GM19193 (cell line): Measurements from ENCODE around the gene IL17RA.

Source experiments
- POLR2A ChIP-seq: IDR thresholded peaks from 4 replicates; pipeline ENCODE4 v1.6.1; 2011; ENCODE audit not compliant: insufficient read depth, insufficient read length; ENCODE audit errors: extremely low read depth

IL17RA gene

GRCh38 chr22:17098379-17098819, 13.6 kb downstream of the IL17RA start:
- no peak for TF ChIP-seq POLR2A

DNA sequence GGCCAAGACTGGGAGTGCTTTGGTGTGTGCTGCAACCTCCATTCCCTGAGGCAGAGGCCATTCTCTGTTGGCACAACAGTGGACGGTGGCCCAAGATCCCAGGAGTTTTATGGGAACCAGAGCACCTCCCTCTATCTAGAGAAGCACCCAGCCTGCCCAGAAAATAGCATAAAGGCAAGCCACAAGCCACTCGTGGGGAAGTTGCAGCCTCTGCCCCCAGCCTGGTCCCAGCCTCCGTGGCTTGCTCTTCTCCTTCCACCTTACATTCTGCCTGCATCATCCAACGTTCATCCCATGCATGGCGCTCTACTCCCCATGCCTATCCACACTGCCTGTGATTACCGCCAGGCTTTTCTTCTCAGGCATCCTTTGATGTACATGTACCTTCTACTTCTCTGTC, 15.8 kb downstream of the IL17RA start:
- TF ChIP-seq POLR2A, result no peak

DNA sequence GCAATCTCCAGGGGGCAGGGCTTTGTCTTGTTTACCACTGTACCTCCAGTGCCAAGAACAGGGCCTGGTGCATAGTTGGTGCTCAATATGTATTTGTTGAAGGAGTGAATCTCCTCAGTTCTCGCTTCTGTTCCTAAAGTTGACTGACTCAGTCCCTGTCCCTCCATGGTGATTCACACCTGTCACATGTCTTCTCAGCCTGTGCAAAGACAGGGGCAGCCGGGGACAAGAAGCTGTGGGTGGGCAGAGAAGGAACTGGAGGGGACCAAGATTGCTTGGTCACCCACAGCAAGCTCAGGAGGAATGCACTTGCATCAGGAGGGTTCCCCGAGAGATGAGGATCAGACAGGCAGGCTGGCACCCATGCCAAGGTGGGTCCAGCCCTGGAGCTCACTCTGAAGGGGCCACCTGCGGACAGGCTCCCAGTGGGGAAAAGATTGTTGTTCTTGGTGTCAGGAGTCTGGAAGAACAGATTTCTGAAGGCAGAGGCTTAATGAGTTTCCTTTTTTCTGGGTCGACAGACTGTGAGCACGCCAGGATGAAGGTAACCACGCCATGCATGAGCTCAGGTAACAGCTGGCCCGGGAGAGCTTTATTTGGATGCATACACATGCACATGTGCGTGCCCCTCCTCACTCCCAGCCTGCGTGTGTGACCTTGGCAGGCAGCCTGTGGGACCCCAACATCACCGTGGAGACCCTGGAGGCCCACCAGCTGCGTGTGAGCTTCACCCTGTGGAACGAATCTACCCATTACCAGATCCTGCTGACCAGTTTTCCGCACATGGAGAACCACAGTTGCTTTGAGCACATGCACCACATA, 16.9 kb downstream of the IL17RA start:
- no peak for TF ChIP-seq POLR2A

GRCh38 chr22:17102297-17102667, 17.5 kb downstream of the IL17RA start:
- TF ChIP-seq POLR2A, result no peak

- no peak for TF ChIP-seq POLR2A
Measured at GRCh38 chr22:17103351-17103750, 18.6 kb downstream of the IL17RA start.

DNA sequence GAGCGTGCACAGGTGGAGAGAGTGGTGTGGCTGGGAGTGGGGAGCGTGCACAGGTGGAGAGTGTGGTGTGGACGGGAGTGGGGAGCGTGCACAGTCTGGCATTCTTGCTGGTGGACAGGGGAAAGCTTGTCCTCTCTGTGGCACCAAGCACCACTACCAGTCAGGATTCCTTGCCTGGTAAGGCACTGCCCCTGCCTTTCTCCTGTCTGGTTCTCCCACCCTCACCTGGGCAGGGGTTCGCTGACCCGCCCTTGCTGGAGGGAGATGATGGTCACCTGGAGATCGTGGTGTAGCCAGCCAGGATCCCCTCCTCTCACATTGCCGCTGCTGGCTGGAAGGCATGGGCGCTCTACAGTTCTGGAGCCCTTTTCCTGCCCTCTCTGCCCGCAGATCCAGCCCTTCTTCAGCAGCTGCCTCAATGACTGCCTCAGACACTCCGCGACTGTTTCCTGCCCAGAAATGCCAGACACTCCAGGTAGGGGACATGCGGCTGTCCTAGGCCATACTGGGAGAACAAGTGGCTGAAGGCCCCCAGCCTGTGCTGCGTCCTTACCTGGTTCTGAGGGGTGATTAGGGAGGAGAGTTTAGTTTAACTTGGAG, 19.6 kb downstream of the IL17RA start:
- no peak for TF ChIP-seq POLR2A

GRCh38 chr22:17105143-17106129, 20.6 kb downstream of the IL17RA start:
- TF ChIP-seq POLR2A, result no peak

DNA sequence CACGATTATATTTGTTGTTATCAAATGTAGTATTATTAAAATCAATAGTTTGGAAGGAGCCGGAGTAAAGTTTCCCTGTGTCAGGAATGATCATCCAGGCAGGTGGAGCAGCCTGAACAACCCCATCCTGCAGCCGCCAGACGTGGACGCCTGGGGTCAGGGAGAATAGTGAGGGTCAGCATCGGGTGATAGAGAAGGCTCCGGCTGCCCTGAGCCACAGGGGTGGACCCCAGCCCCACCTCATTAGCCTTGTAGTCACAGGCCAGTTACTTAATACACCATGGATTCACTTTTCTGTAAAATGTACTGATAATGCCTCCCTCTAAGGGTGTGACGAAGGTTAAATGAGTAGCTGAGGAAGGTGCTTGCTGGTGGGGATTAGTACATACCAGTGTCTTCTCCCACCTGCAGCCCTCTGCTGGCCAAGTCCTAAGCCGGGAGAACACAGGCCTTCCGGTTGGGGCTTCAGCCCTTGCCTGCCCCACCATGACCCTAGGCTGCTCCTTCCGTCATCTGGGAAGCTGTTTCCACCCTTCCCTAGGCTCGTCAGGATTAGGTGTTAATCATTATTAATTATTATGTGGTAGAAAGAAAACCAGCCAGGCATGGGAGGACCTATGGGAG, 21.5 kb downstream of the IL17RA start:
- TF ChIP-seq POLR2A, result no peak

DNA sequence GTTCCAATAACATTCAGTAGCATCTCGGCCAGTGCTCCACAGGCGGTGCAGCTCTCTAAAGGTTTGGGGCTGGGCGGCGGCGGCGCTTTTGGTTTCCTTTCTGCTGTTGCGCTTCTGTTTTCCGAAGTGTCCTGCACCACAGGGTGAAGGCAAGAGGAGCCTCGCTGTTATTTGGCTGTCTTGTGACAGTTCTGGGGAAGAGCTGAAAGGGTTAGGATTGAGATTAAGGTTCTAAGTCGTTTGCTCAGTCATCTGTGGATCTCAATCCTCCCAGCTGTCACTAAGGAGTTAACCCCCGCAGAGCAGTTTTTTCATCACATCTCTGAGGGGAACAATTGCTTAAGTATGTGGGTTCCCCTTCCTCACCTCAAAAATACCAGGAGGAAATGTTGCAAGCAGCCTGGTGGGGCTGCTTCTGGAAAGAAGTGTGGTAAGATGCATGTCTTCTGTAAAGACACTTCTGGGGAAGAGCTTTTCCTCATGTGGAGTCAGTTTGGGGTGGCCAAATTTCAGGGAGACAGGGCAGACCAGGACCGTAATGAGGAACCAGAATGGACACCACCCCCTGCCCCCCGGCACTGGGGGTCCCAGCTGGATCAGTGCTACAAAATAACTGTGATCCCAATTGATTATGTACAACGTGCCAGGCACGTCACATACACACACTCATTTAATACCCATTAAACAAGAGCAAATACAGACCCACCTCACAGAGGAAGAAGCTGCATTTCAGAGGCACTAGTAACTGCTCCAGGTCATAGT, 22.2 kb downstream of the IL17RA start:
- no peak for TF ChIP-seq POLR2A

DNA sequence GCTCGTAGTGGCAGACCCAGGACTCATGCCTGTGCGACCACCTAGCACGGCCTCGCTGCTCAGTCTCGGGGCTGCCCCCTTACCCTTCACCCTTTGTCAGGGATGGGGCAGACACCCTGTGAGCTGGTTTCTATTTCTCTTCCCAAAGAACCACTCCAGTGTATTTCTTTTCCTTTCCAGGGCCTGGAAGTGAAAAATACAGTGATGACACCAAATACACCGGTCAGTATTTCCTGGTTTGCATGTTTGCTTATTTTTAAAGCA, 22.7 kb downstream of the IL17RA start:
- no peak for TF ChIP-seq POLR2A

DNA sequence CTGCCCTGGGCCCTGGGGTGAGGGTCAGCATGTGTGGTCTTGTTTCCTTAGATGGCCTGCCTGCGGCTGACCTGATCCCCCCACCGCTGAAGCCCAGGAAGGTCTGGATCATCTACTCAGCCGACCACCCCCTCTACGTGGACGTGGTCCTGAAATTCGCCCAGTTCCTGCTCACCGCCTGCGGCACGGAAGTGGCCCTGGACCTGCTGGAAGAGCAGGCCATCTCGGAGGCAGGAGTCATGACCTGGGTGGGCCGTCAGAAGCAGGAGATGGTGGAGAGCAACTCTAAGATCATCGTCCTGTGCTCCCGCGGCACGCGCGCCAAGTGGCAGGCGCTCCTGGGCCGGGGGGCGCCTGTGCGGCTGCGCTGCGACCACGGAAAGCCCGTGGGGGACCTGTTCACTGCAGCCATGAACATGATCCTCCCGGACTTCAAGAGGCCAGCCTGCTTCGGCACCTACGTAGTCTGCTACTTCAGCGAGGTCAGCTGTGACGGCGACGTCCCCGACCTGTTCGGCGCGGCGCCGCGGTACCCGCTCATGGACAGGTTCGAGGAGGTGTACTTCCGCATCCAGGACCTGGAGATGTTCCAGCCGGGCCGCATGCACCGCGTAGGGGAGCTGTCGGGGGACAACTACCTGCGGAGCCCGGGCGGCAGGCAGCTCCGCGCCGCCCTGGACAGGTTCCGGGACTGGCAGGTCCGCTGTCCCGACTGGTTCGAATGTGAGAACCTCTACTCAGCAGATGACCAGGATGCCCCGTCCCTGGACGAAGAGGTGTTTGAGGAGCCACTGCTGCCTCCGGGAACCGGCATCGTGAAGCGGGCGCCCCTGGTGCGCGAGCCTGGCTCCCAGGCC, 23.7 kb downstream of the IL17RA start:
- no peak for TF ChIP-seq POLR2A

DNA sequence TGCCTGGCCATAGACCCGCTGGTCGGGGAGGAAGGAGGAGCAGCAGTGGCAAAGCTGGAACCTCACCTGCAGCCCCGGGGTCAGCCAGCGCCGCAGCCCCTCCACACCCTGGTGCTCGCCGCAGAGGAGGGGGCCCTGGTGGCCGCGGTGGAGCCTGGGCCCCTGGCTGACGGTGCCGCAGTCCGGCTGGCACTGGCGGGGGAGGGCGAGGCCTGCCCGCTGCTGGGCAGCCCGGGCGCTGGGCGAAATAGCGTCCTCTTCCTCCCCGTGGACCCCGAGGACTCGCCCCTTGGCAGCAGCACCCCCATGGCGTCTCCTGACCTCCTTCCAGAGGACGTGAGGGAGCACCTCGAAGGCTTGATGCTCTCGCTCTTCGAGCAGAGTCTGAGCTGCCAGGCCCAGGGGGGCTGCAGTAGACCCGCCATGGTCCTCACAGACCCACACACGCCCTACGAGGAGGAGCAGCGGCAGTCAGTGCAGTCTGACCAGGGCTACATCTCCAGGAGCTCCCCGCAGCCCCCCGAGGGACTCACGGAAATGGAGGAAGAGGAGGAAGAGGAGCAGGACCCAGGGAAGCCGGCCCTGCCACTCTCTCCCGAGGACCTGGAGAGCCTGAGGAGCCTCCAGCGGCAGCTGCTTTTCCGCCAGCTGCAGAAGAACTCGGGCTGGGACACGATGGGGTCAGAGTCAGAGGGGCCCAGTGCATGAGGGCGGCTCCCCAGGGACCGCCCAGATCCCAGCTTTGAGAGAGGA, 24.5 kb downstream of the IL17RA start:
- no peak for TF ChIP-seq POLR2A

DNA sequence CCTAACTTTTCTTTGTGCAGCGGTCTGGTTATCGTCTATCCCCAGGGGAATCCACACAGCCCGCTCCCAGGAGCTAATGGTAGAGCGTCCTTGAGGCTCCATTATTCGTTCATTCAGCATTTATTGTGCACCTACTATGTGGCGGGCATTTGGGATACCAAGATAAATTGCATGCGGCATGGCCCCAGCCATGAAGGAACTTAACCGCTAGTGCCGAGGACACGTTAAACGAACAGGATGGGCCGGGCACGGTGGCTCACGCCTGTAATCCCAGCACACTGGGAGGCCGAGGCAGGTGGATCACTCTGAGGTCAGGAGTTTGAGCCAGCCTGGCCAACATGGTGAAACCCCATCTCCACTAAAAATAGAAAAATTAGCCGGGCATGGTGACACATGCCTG, 25.2 kb downstream of the IL17RA start:
- TF ChIP-seq POLR2A, result no peak
